Endothelial cell of umbilical vein (primary cell): ENCODE measurements around the gene PHEX. TPM values are rescaled to one million over a fixed set of nuclear protein-coding genes. Genes with fewer than 3 reads are reported as not detected.

Source experiments
- BruUV-seq: library from RNA; stranded (reverse); fragments of 400-500 nt; replicated peaks from 2 replicates; lab custom pipeline; 2021; lab: Mats Ljungman, UMichigan
- CTCF ChIA-PET: fragments of 300-600, 350-600 bp; sonication (Branson Sonifier 250); formaldehyde crosslinking; loops from one replicate; lab custom pipeline; 2021; ENCODE audit warnings: antibody characterized with exemption, inconsistent platforms; lab: Charles Lee
- POLR2A ChIA-PET: fragments of 300-600, 350-600 bp; sonication (Branson Sonifier 250); formaldehyde crosslinking; loops from one replicate; lab custom pipeline; 2021; ENCODE audit warnings: antibody characterized with exemption, inconsistent platforms; lab: Charles Lee
- DNase-seq: peaks from one replicate; pipeline ENCODE4 v3.0.0-alpha.2; 2011; ENCODE audit warnings: low read depth, low spot score
- FAIRE-seq: peaks from 2 replicates; lab custom pipeline; 2011; peaks lifted over from hg19 to GRCh38; lab: Jason Lieb, UNC
- H2AFZ ChIP-seq: 2 replicates; pipeline ENCODE4 v1.6.0; 2012; ENCODE audit warnings: low read depth, low read length, control low read depth, inconsistent platforms
- H3K27ac ChIP-seq: 2 replicates; pipeline ENCODE4 v1.5.1; 2011; ENCODE audit warnings: low read depth, mild to moderate bottlenecking, control low read depth, low read length, moderate library complexity; ENCODE audit not compliant: insufficient read depth
- H3K27me3 ChIP-seq, 2 experiments: 2 replicates each; pipeline versions ENCODE4 v1.6.0 to v1.6.1; 2011; ENCODE audit warnings: low read length in 2 of 2, mixed read lengths in 1 of 2; ENCODE audit not compliant: control insufficient read depth in 2 of 2, insufficient read depth in 2 of 2
- H3K36me3 ChIP-seq, 2 experiments: 2 replicates in 1 of 2; 3 replicates in 1 of 2; pipeline ENCODE4 v1.5.1; 2011; ENCODE audit warnings: low read length in 2 of 2, mild to moderate bottlenecking in 1 of 2, moderate library complexity in 1 of 2; ENCODE audit not compliant: control insufficient read depth in 2 of 2, insufficient read depth in 2 of 2; ENCODE audit errors: extremely low read depth in 1 of 2
- H3K4me1 ChIP-seq: 3 replicates; pipeline ENCODE4 v1.5.1; 2011; ENCODE audit warnings: mild to moderate bottlenecking, low read length; ENCODE audit not compliant: control insufficient read depth, insufficient read depth; ENCODE audit errors: extremely low read depth
- H3K4me2 ChIP-seq: 2 replicates; pipeline ENCODE4 v1.6.1; 2011; ENCODE audit warnings: low read length, control low read depth, mixed read lengths; ENCODE audit not compliant: insufficient read depth
- H3K4me3 ChIP-seq, 3 experiments: fragments of 200-600 bp in 1 of 3; sonication (generic), shearing (Covaris generic) in 1 of 3; replicated peaks in 1 of 3; 2 replicates each; pipeline ENCODE4 v1.5.1; 2011 to 2016; ENCODE audit warnings: control low read depth in 3 of 3, low read length in 3 of 3, mild to moderate bottlenecking in 2 of 3, inconsistent platforms in 1 of 3, low read depth in 1 of 3, moderate library complexity in 1 of 3; ENCODE audit not compliant: insufficient read depth in 1 of 3
- H3K79me2 ChIP-seq: 2 replicates; pipeline ENCODE4 v1.6.0; 2012; ENCODE audit warnings: low read length, inconsistent platforms; ENCODE audit not compliant: control insufficient read depth, insufficient read depth
- H3K9ac ChIP-seq: replicated peaks from 2 replicates; pipeline ENCODE3; 2011; ENCODE audit warnings: low read length, control low read depth; ENCODE audit not compliant: insufficient read depth; ENCODE audit errors: extremely low read depth
- H3K9me1 ChIP-seq: replicated peaks from 3 replicates; pipeline ENCODE4 v1.6.0; 2011; ENCODE audit warnings: mild to moderate bottlenecking, low read length; ENCODE audit not compliant: control insufficient read depth, insufficient read depth; ENCODE audit errors: extremely low read depth
- H3K9me3 ChIP-seq: replicated peaks from 2 replicates; pipeline ENCODE4 v1.5.1; 2012; ENCODE audit warnings: low read length, inconsistent platforms; ENCODE audit not compliant: control insufficient read depth, insufficient read depth
- H4K20me1 ChIP-seq: replicated peaks from 2 replicates; pipeline ENCODE3; 2011; ENCODE audit warnings: mild to moderate bottlenecking, low read length; ENCODE audit not compliant: control insufficient read depth, insufficient read depth; ENCODE audit errors: extremely low read depth
- EZH2 ChIP-seq: IDR thresholded peaks from 2 replicates; pipeline ENCODE4 v1.6.1; 2012; ENCODE audit warnings: borderline replicate concordance, low read depth, mild to moderate bottlenecking, moderate library complexity, low read length, inconsistent platforms; ENCODE audit not compliant: severe bottlenecking
- FOS ChIP-seq: IDR thresholded peaks from 2 replicates; pipeline ENCODE4 v1.6.1; 2011; ENCODE audit warnings: mild to moderate bottlenecking, low read length, moderate library complexity, borderline replicate concordance; ENCODE audit not compliant: insufficient read depth
- GATA2 ChIP-seq: IDR thresholded peaks from 2 replicates; pipeline ENCODE4 v1.7.0; 2011; ENCODE audit warnings: low read depth, mild to moderate bottlenecking, moderate library complexity, mixed read lengths, low read length; ENCODE audit not compliant: insufficient read length, insufficient read depth
- JUN ChIP-seq: IDR thresholded peaks from 2 replicates; pipeline ENCODE4 v1.6.1; 2011; ENCODE audit warnings: borderline replicate concordance, low read depth; ENCODE audit not compliant: insufficient read length, insufficient read depth
- MYC ChIP-seq: IDR thresholded peaks from one replicate; pipeline ENCODE4 v1.6.1; 2011; ENCODE audit warnings: mild to moderate bottlenecking, low read depth, low read length
- POLR2A ChIP-seq: IDR thresholded peaks from 2 replicates; pipeline ENCODE4 v1.6.1; 2012; ENCODE audit warnings: low read depth, mild to moderate bottlenecking, control low read depth, low read length
- POLR2AphosphoS5 ChIP-seq: IDR thresholded peaks from 2 replicates; pipeline ENCODE4 v1.6.1; 2012; ENCODE audit warnings: low read depth, mild to moderate bottlenecking, control low read depth, low read length, moderate library complexity; ENCODE audit not compliant: insufficient read depth
- dilution Hi-C: fragments of 300-500 bp; cut with MboI; formaldehyde crosslinking; loops from one replicate; pipeline ENCODE4 v1.15.0; 2019; ENCODE audit warnings: low sequenced_read_pairs; ENCODE audit not compliant: extremely low pct_ligation_motif_present
- intact Hi-C: fragments of 100-400 bp; cut with micrococcal nuclease; formaldehyde crosslinking; loops from one replicate; pipeline ENCODE4 v1.10.0; 2022
- polyA plus RNA-seq, 4 experiments: library from polyadenylated mRNA; depleted of rRNA in 3 of 4; stranded (reverse) in 3 of 4; unstranded in 1 of 4; fragments of >200 nt; gene quantifications; 2 replicates each; pipeline versions ENCODE4 v1.2.1 to v1.2.3, GENCODE V29; 2011 to 2012; ENCODE audit warnings: missing spikeins in 1 of 4
- total RNA-seq: library from RNA; stranded (reverse); gene quantifications from 2 replicates; pipeline ENCODE4 v1.2.3, GENCODE V29; 2021
- TF ChIP-seq, protein P1 (sequence below): IDR thresholded peaks from 2 replicates; pipeline ENCODE4 v1.6.1; 2011; ENCODE audit not compliant: insufficient read depth, insufficient read length
- TF ChIP-seq, protein P2 (sequence below), 2 donors: IDR thresholded peaks; 1 replicate in 1 of 2; 2 replicates in 1 of 2; pipeline ENCODE4 v1.5.1; 2011; ENCODE audit warnings: low read length in 2 of 2, mild to moderate bottlenecking in 2 of 2, moderate library complexity in 2 of 2, control low read depth in 1 of 2, inconsistent platforms in 1 of 2, low read depth in 1 of 2; ENCODE audit not compliant: insufficient read depth in 1 of 2; ENCODE audit errors: extremely low read depth in 1 of 2

PHEX gene
- total and polyA plus RNA-seq, 2 donors (not counting 3 experiments of a cell fraction or from before 2014, with no cell fraction given), result 0.07 to 0.44 TPM

- Histone ChIP-seq H4K20me1 (no peaks in the 10 kb centered on the region), H3K9me1 (no peaks in the 10 kb centered on the region), H3K4me1 (no peaks in the 10 kb centered on the region), H3K4me3 (no peak overlapping the region), H3K9me3 (no peaks in the 10 kb centered on the region), H3K27me3 (no peaks in the 10 kb centered on the region), H3K9ac (no peak overlapping the region), H3K36me3 (no peaks in the 10 kb centered on the region), H2AFZ (no peak overlapping the region), H3K79me2 (no peaks in the 10 kb centered on the region), H3K4me2 (no peak overlapping the region), H3K27ac (no peak overlapping the region)
- DNase-seq (no peak), FAIRE-seq (no peak)
- no peak for TF ChIP-seq EZH2
- no peak for TF ChIP-seq POLR2A
- TF ChIP-seq, protein P1, sequence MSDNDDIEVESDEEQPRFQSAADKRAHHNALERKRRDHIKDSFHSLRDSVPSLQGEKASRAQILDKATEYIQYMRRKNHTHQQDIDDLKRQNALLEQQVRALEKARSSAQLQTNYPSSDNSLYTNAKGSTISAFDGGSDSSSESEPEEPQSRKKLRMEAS, result no peak
- TF ChIP-seq GATA2, result no peak
- TF ChIP-seq JUN, result no peak
- TF ChIP-seq, protein P2, sequence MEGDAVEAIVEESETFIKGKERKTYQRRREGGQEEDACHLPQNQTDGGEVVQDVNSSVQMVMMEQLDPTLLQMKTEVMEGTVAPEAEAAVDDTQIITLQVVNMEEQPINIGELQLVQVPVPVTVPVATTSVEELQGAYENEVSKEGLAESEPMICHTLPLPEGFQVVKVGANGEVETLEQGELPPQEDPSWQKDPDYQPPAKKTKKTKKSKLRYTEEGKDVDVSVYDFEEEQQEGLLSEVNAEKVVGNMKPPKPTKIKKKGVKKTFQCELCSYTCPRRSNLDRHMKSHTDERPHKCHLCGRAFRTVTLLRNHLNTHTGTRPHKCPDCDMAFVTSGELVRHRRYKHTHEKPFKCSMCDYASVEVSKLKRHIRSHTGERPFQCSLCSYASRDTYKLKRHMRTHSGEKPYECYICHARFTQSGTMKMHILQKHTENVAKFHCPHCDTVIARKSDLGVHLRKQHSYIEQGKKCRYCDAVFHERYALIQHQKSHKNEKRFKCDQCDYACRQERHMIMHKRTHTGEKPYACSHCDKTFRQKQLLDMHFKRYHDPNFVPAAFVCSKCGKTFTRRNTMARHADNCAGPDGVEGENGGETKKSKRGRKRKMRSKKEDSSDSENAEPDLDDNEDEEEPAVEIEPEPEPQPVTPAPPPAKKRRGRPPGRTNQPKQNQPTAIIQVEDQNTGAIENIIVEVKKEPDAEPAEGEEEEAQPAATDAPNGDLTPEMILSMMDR (IDR thresholded peaks at IDR 0.05; ENCODE audit: extremely low read depth in 1 of 2, insufficient read depth in 1 of 2, low read depth in 1 of 2, low read length in 2 of 2), result no peak
- no peak for TF ChIP-seq MYC
- no peak for TF ChIP-seq POLR2AphosphoS5
- TF ChIP-seq FOS, result no peak
- POLR2A ChIA-PET, result no interaction called here
- intact Hi-C loops, result no loop called here
- dilution Hi-C loops, result no loop called here
- CTCF ChIA-PET, result no interaction called here
- no TSS peak for BruUV-seq
Observed at GRCh38 chrX:22033818-22034217, 1.7 kb downstream of the PHEX start.
